Mesendoderm (in vitro differentiated cells): ENCODE results near the gene ARVCF.
A peak's percentile ranks its signal among the peaks of the same experiment; 100 is the strongest.

Source experiments
- DNase-seq: peaks from one replicate; pipeline ENCODE4 v3.0.0; 2013
- H2AK5ac ChIP-seq: 2 replicates; pipeline ENCODE4 v1.6.1; 2013; ENCODE audit warnings: low read length, inconsistent platforms
- H2BK120ac ChIP-seq: 2 replicates; pipeline ENCODE4 v1.6.1; 2013; ENCODE audit warnings: low read depth, mild to moderate bottlenecking, low read length, moderate library complexity, mixed read lengths
- H2BK15ac ChIP-seq: replicated peaks from 2 replicates; pipeline ENCODE4 v1.6.1; 2013; ENCODE audit warnings: low read depth, mild to moderate bottlenecking, moderate library complexity
- H2BK5ac ChIP-seq: 2 replicates; pipeline ENCODE4 v1.6.1; 2013; ENCODE audit warnings: low read length, inconsistent platforms
- H3K18ac ChIP-seq: 2 replicates; pipeline ENCODE4 v1.6.1; 2013; ENCODE audit warnings: mild to moderate bottlenecking, low read length, mixed read lengths
- H3K23ac ChIP-seq: one replicate; pipeline ENCODE4 v1.6.1; 2013; ENCODE audit warnings: low read length
- H3K27ac ChIP-seq: 2 replicates; pipeline ENCODE4 v1.5.1; 2013; ENCODE audit warnings: low read depth, mild to moderate bottlenecking, inconsistent platforms, low read length, moderate library complexity
- H3K27me3 ChIP-seq: 2 replicates; pipeline ENCODE4 v1.6.1; 2013; ENCODE audit warnings: low read length, control low read depth, mild to moderate bottlenecking, inconsistent platforms; ENCODE audit not compliant: insufficient read depth, poor library complexity
- H3K36me3 ChIP-seq: 2 replicates; pipeline ENCODE4 v1.6.1; 2013; ENCODE audit warnings: low read length, inconsistent platforms; ENCODE audit not compliant: control insufficient read depth, insufficient read depth
- H3K4ac ChIP-seq: one replicate; pipeline ENCODE4 v1.6.1; 2013; ENCODE audit warnings: low read depth, mild to moderate bottlenecking, low read length, moderate library complexity
- H3K4me1 ChIP-seq: 2 replicates; pipeline ENCODE4 v1.6.1; 2013; ENCODE audit warnings: low read depth, low read length, inconsistent platforms; ENCODE audit not compliant: control insufficient read depth
- H3K4me2 ChIP-seq: 2 replicates; pipeline ENCODE4 v1.6.1; 2013; ENCODE audit warnings: low read length
- H3K4me3 ChIP-seq: 2 replicates; pipeline ENCODE4 v1.5.1; 2013; ENCODE audit warnings: mild to moderate bottlenecking, low read length
- H3K56ac ChIP-seq: one replicate; pipeline ENCODE4 v1.6.1; 2013; ENCODE audit warnings: low read length
- H3K79me1 ChIP-seq: 2 replicates; pipeline ENCODE4 v1.6.1; 2013; ENCODE audit warnings: low read length, inconsistent platforms
- H3K79me2 ChIP-seq: 2 replicates; pipeline ENCODE4 v1.6.1; 2013; ENCODE audit warnings: mild to moderate bottlenecking, low read length; ENCODE audit not compliant: control insufficient read depth, insufficient read depth
- H3K9ac ChIP-seq: 2 replicates; pipeline ENCODE4 v1.6.1; 2013; ENCODE audit warnings: low read length, inconsistent platforms
- H4K5ac ChIP-seq: one replicate; pipeline ENCODE4 v1.6.1; 2013; ENCODE audit warnings: low read length
- H4K8ac ChIP-seq: one replicate; pipeline ENCODE4 v1.6.1; 2013; ENCODE audit warnings: low read depth, mild to moderate bottlenecking, control low read depth, low read length, moderate library complexity
- WGBS: extraction: QIAGEN DNeasy Blood & Tissue Kit; methylation state at CpG from one replicate; pipeline ENCODE4 v1.1.7; 2013; ENCODE audit warnings: low lambda C conversion rate, missing lambda C conversion rate; ENCODE audit not compliant: insufficient coverage; ENCODE audit errors: extremely low coverage; 5-methylcytosine and 5-hydroxymethylcytosine counted together

The ARVCF gene

GRCh38 chr22:19984851-19985811 is 31.5 kb downstream of the ARVCF start:
- no peak overlapping the region for H3K18ac ChIP-seq
- no peak overlapping the region for H3K23ac ChIP-seq
- H3K9ac ChIP-seq: no peak overlapping the region
- no peak overlapping the region for H3K4ac ChIP-seq
- no peaks in the 10 kb centered on the region for H3K27me3 ChIP-seq
- H3K56ac ChIP-seq: peak overlapping the region; percentile 7
- H2BK120ac ChIP-seq: no peak overlapping the region
- no CpG with 5 or more reads among the region's 11 CpGs for WGBS
- H3K4me1 ChIP-seq: peaks cover 5% of the 10 kb centered on the region
- no peak overlapping the region for H3K4me2 ChIP-seq
- H2BK5ac ChIP-seq: no peak overlapping the region
- H3K4me3 ChIP-seq: no peak overlapping the region
- H2AK5ac ChIP-seq: no peak overlapping the region
- H3K79me2 ChIP-seq: no peaks in the 10 kb centered on the region
- DNase-seq: no peak
- H3K27ac ChIP-seq: no peak overlapping the region
- H2BK15ac ChIP-seq: no peak overlapping the region
- H4K8ac ChIP-seq: no peak overlapping the region
- no peak overlapping the region for H4K5ac ChIP-seq
- H3K36me3 ChIP-seq: no peaks in the 10 kb centered on the region
- peaks cover 7% of the 10 kb centered on the region for H3K79me1 ChIP-seq

- no peak overlapping the region for H2BK15ac ChIP-seq
- peak; percentile 79 for DNase-seq
- H3K4ac ChIP-seq: no peak overlapping the region
- no peak overlapping the region for H3K4me3 ChIP-seq
- peaks cover 5% of the 10 kb centered on the region for H3K4me1 ChIP-seq
- no peaks in the 10 kb centered on the region for H3K79me2 ChIP-seq
- no peak overlapping the region for H3K18ac ChIP-seq
- H2AK5ac ChIP-seq: no peak overlapping the region
- H3K4me2 ChIP-seq: no peak overlapping the region
- WGBS: no CpG with 5 or more reads among the region's 19 CpGs
- H3K36me3 ChIP-seq: peaks cover 1% of the 10 kb centered on the region
- no peaks in the 10 kb centered on the region for H3K27me3 ChIP-seq
- no peak overlapping the region for H3K27ac ChIP-seq
- H2BK120ac ChIP-seq: no peak overlapping the region
- H3K79me1 ChIP-seq: peaks cover 7% of the 10 kb centered on the region
- H4K8ac ChIP-seq: no peak overlapping the region
- no peak overlapping the region for H3K9ac ChIP-seq
- no peak overlapping the region for H2BK5ac ChIP-seq
- H3K23ac ChIP-seq: no peak overlapping the region
- peak overlapping the region; percentile 5 for H3K56ac ChIP-seq
- no peak overlapping the region for H4K5ac ChIP-seq
Measured at GRCh38 chr22:19984201-19984753, 32.3 kb downstream of the ARVCF start.

- no peak overlapping the region for H2AK5ac ChIP-seq
- H3K79me1 ChIP-seq: peaks cover 7% of the 10 kb centered on the region
- DNase-seq: no peak
- H3K4ac ChIP-seq: no peak overlapping the region
- no peak overlapping the region for H2BK5ac ChIP-seq
- no peak overlapping the region for H3K27ac ChIP-seq
- no peak overlapping the region for H4K8ac ChIP-seq
- no peak overlapping the region for H2BK120ac ChIP-seq
- peaks cover 5% of the 10 kb centered on the region for H3K4me1 ChIP-seq
- no peak overlapping the region for H4K5ac ChIP-seq
- H3K9ac ChIP-seq: no peak overlapping the region
- no peaks in the 10 kb centered on the region for H3K79me2 ChIP-seq
- H3K18ac ChIP-seq: no peak overlapping the region
- no CpG with 5 or more reads among the region's 5 CpGs for WGBS
- H3K4me3 ChIP-seq: no peak overlapping the region
- H2BK15ac ChIP-seq: no peak overlapping the region
- H3K36me3 ChIP-seq: peaks cover 3% of the 10 kb centered on the region
- no peak overlapping the region for H3K56ac ChIP-seq
- no peak overlapping the region for H3K4me2 ChIP-seq
- no peak overlapping the region for H3K23ac ChIP-seq
- H3K27me3 ChIP-seq: no peaks in the 10 kb centered on the region
Measured at GRCh38 chr22:19983741-19984140, 32.9 kb downstream of the ARVCF start.

GRCh38 chr22:19982991-19983578 is 33.5 kb downstream of the ARVCF start:
- H3K27me3 ChIP-seq: no peaks in the 10 kb centered on the region
- H3K4me3 ChIP-seq: no peak overlapping the region
- H3K4ac ChIP-seq: no peak overlapping the region
- DNase-seq: no peak
- no peak overlapping the region for H2BK15ac ChIP-seq
- no peak overlapping the region for H2AK5ac ChIP-seq
- no peak overlapping the region for H4K5ac ChIP-seq
- H3K18ac ChIP-seq: no peak overlapping the region
- H3K4me2 ChIP-seq: no peak overlapping the region
- no peak overlapping the region for H2BK120ac ChIP-seq
- no peaks in the 10 kb centered on the region for H3K79me2 ChIP-seq
- no peak overlapping the region for H3K56ac ChIP-seq
- H2BK5ac ChIP-seq: no peak overlapping the region
- H3K27ac ChIP-seq: no peak overlapping the region
- no CpG with 5 or more reads among the region's 8 CpGs for WGBS
- peaks cover 4% of the 10 kb centered on the region for H3K36me3 ChIP-seq
- H3K79me1 ChIP-seq: peaks cover 7% of the 10 kb centered on the region
- H4K8ac ChIP-seq: no peak overlapping the region
- H3K9ac ChIP-seq: no peak overlapping the region
- H3K23ac ChIP-seq: no peak overlapping the region
- H3K4me1 ChIP-seq: peaks cover 5% of the 10 kb centered on the region

- Histone ChIP-seq H4K8ac (no peak overlapping the region), H3K56ac (no peak overlapping the region), H3K27ac (no peak overlapping the region), H3K36me3 (peaks cover 4% of the 10 kb centered on the region), H3K4ac (no peak overlapping the region), H3K9ac (no peak overlapping the region), H2AK5ac (no peak overlapping the region), H3K4me3 (no peak overlapping the region), H3K79me2 (no peaks in the 10 kb centered on the region), H3K79me1 (peaks cover 7% of the 10 kb centered on the region), H3K4me1 (peaks cover 5% of the 10 kb centered on the region), H3K23ac (no peak overlapping the region), H2BK15ac (no peak overlapping the region), H2BK120ac (no peak overlapping the region), H3K4me2 (no peak overlapping the region), H4K5ac (no peak overlapping the region), H3K18ac (no peak overlapping the region), H2BK5ac (no peak overlapping the region), H3K27me3 (no peaks in the 10 kb centered on the region)
- WGBS: no CpG with 5 or more reads among the region's 16 CpGs
- DNase-seq: no peak
Measured at GRCh38 chr22:19981961-19982920, 34.4 kb downstream of the ARVCF start.
